OCI-LY3 (cell line): ENCODE measurements around the gene SLC38A7.
A peak's percentile ranks its signal among the peaks of the same experiment; 100 is the strongest.

Source experiments
- CTCF ChIP-seq: fragments of 200-600, 300-600 bp; sonication (generic); IDR thresholded peaks from 2 replicates; pipeline ENCODE4 v1.5.1; 2014; ENCODE audit warnings: antibody characterized with exemption, low read length, low read depth
- EZH2phosphoT487 ChIP-seq: fragments of 200-600 bp; shearing (Covaris generic); IDR thresholded peaks from 2 replicates; pipeline ENCODE4 v1.6.1; 2018; ENCODE audit warnings: antibody characterized with exemption, mixed run types, low read depth

GRCh38 chr16:58733671-58734458 is 49.3 kb upstream of the SLC38A7 start, which contains the start of gene GOT2:
- TF ChIP-seq CTCF: peak; percentile 86
- no peak for TF ChIP-seq EZH2phosphoT487
